Measurements from ENCODE around the gene CCNJL.

The CCNJL gene

GRCh38 chr5:160330212-160330611 is 17.8 kb upstream of the CCNJL start:
- no peak for DNase-seq

- no peak for DNase-seq
These were observed 15.5 kb upstream of the CCNJL start for GRCh38 chr5:160327818-160328217.

DNA sequence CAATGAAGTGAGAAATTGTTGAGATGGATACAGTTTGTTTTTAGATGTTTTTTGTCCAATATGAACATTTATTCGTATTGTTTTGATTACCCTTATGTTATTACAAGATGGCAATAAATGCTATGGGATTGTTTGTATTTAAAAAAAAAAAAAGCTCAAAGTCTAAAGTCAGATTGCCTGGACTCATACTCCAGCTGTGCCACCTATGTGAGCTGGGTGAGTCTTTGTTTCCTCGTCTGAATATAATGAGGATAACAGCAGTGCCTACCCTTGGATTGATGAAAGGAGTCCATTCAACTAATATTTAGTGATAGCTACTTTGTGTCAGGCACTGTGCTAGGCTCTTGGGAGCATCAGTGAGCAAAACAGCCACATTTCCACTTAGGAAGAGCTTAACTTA is 14.6 kb upstream of the CCNJL start:
- no peak for DNase-seq

DNA sequence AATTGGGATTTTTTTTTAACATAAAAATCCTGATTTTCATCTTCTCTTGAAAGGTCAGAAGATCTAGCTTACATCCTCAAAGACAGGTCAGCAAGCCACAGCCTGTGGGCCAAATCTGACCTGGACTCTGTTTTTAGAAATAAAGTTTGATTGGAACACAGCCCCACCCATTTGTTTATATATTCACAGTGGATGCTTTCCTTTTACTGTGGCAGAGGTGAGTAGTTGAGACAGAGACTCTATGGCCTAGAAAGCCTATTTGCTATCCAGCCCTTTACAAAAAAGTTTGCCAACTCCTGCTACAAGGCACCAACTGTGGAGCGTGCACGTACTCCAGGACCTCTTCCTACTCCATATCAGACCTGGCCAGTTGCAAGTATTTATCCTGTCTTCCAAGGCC is 13.4 kb upstream of the CCNJL start:
- no peak for DNase-seq

- DNase-seq = no peak
These were observed 12.5 kb upstream of the CCNJL start for GRCh38 chr5:160324886-160325285.

- no peak for DNase-seq
These were observed 6.0 kb upstream of the CCNJL start for GRCh38 chr5:160318409-160318808.

GRCh38 chr5:160317434-160317833 is 5.1 kb upstream of the CCNJL start:
- no peak for DNase-seq

DNA sequence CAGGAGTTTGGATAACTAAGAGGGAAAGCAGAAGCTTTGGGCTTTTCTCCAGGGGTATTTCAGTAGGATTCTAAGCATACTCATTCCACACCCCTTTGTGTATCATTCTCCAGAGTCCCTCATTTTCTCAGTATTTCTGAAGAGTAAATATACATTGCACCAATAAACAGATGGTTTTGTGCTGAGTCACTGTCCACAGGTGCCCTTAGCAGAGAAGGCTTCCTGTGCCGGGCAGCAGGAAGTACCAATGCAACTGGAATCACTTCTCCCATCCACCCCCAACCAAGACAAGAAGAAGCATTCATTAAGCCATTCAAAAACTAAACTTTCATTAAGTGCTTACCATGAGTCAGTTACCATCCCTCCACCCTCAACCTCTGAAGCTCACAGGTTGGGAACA is 3.6 kb upstream of the CCNJL start:
- peak; percentile 35 for DNase-seq

DNA sequence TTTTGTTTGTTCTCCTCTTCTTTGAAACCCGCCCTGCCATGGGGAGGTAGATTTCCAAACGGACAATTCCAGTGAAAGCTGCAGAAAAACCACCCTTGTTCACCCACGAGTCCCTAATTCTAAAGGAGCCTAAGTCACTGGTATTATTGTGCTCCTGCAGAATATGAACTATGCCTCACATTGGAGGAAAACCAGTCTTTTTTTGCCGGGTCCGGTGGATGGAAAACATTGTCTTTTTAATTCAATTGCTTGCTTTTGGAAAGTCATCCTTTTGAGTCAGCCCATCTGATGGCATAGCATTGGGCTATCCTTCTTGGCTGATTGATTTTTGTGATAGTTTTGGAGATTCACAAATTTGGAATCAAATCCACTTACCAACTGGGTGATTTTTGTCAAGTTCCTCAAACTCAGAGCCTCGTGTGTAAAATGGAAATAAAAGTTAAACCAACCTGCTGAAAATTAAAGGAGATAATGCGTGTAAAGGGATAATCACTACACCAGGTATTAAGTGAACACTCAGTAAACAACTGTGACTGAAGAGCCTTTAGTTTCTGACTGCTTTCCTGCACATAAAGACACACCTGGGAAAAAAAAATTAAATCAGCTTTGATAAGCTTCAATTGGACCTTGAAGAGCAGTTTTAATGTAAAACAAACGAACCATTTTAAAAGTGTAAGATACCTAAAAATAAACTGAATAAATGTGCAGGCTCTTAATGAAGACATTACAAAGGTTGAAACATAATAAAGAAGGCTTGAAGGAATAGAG is 780 bp upstream of the CCNJL start:
- no peak for DNase-seq

DNA sequence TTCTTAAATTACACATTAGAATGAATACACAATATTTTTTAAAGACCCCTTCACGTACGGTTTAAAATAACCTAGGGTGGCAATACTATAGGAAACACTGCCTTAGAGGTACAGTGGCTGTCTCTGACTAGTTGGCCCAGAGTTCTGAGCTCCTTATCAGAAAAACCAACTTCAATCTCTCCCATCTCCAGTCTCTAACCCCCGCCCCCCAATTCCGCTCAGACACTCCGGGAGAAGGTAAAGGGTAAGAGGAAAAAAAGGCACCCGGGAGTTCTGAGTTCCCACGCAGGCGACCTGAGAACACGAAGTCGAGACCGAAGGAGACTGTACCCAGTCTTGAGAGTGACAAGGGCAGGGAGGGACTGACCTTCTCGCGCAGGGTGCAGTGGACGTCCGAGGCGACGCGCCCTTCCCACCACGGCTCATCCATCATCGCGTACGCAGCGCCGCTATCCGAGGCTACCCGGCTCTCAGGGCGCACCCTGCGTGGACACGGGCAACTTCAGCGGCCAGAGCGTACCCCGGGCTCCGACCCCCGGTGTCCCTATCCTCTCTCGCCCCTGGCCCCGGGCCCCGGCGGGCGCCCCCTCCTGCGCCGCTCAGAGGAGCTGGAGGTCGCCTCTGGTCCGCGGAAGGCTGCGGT is 752 bp downstream of the CCNJL start:
- no peak for DNase-seq

- DNase-seq = no peak
These were observed 1.6 kb downstream of the CCNJL start for GRCh38 chr5:160310552-160311295.

- no peak for DNase-seq
These were observed 2.2 kb downstream of the CCNJL start for GRCh38 chr5:160310140-160310539.

- DNase-seq = no peak
These were observed 5.7 kb downstream of the CCNJL start for GRCh38 chr5:160306696-160307095.

DNA sequence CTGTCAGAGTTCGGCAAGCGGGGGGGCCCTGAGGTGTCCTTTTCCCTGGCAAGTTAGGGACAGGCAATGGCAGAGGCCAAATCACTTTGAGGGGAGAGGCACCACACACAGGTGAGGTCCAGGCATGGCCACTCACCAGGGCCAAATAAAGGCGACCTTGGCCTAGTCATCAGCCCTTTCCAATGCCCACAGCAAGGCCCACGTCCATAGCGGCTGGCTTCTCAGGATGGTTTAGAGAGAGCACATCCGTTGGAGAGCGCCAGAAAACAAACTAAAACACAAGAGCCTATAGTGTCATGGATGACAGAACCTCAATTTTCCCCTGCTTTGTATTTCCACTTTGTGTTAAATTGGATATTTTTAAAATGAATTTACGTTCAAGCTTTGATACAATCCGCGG is 7.0 kb downstream of the CCNJL start:
- DNase-seq = no peak

- DNase-seq = no peak
These were observed 8.7 kb downstream of the CCNJL start for GRCh38 chr5:160303690-160304089.

DNA sequence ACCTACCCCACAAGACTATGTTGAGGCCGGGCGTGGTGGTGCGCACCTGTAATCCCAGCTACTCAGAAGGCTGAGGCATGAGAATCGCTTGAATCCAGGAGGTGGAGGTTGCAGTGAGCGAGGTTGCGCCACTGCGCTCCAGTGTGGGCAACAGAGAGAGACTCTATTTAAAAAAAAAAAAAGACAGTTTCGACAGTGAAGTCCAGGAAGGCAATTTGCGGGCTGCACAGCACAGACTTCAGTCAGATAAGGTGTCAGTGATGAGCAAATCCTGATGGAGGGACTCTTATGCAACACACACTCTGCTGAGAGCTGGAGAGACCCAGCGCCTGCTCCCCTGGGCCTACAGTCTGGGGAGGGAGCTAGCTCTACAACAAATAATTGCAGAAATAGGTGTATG is 14.2 kb downstream of the CCNJL start:
- no peak for DNase-seq

- DNase-seq = no peak
These were observed 14.6 kb downstream of the CCNJL start for GRCh38 chr5:160297776-160298175.

DNA sequence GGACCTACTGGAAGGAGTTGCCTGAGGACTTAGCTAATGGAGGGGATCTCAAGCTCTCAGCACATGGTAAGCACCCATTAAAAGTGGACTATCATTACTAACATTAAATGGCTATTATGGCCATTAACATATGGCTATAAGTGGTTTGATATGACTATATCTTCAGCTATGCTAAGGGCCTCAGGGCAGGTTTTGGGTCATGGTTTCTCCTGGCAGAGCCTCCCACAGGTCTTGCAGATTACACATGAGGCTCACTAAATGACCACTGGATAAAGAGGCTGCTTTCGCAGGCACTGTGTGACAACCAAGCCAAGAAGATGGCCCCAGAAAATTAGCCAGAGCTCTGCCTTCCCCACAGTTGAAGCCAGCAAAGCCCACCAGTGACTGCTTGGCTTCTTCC is 15.4 kb downstream of the CCNJL start:
- no peak for DNase-seq

DNA sequence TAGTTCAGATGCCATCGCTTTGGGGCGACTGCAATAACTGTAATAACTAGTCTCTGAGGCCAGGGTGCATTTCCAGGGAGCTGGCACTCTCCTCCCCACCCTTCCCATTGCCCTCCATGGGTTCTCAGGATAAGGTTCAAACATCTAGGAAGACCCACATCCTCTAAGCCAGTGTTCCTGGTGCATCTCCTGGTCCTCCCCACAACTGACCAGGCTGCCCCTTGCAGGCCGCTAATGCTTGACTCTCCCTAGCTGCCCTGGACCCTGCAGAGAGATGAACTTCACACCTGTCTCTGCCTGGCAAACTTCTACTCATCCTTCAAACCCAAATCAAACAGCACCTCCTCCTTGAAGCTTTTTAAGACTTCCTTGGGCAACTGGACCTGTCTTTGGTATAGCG is 15.9 kb downstream of the CCNJL start:
- no peak for DNase-seq

GRCh38 chr5:160293901-160294561 is 18.3 kb downstream of the CCNJL start:
- no peak for DNase-seq

DNA sequence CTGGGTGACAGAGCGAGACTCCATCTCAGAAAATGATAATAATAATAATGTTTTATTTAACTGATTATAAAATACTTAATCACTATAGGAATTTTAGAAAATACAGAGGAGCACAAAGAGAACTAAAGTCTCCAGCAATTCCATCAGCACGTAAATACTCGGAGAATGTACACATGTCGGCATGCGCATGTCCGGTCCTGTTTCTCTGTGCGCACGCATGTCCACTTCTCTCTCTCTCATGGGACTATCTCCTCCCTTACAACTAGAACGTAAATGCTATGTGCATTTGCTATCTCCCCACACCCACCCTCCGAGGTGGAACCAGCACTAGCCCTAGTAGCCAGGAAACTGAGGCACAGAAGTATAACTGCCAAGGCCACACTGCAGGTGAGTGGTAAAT is 19.0 kb downstream of the CCNJL start:
- no peak for DNase-seq

DNA sequence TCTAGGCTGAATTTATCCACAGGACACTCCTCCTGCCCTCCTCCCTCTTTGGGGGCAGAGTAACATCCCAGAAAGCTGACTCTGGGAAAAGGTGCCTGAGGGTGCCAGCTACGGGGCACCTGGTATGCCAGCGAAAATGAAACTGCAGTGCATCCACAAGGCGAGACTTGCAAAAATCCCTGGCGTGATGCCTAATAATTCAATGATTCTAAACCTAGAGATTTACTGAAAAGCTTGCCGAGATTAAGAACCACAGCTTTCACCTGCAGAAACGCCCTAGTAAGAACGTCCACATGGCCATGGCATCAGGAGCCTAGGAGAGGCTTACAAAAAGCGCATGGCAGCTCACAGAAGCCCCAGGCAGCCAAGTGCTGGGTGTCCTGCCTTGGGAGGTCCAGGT is 20.9 kb downstream of the CCNJL start:
- no peak for DNase-seq

GRCh38 chr5:160290751-160291150 is 21.6 kb downstream of the CCNJL start:
- DNase-seq = no peak

- peak; percentile 40 for DNase-seq
These were observed 22.6 kb downstream of the CCNJL start for GRCh38 chr5:160289721-160290120.
